T-helper 1 cell treated with Interleukin-12 subunit alpha and Interleukin-12 subunit beta and Interleukin-4 antibody, amounts not matched to agents 30 ng/mL and 1 ng/mL, for 36 hours (primary cell): ENCODE data around the gene RNF31. TPM values are rescaled to one million over a fixed set of nuclear protein-coding genes. Genes with fewer than 3 reads are reported as not detected.
"Not testable (repeated sequence)": the region's sequence is repeated elsewhere in the genome, so short reads cannot be mapped to it uniquely, and the experiment has no call there.

ENCODE experiments used
- intact Hi-C: fragments of 100-400 bp; cut with micrococcal nuclease; formaldehyde crosslinking; loops from one replicate; pipeline ENCODE4 v1.15.1; 2024
- total RNA-seq: library from RNA; stranded (reverse); gene quantifications from 2 replicates; pipeline ENCODE4 v1.2.3, GENCODE V29; 2022

RNF31 gene
- total RNA-seq, 1 donor from 2014 or later: 153 TPM

- intact Hi-C loops: loop anchor here (5.0 kb wide), 1 partner anchor 644 kb away; the partner anchor contains the start of gene ZFHX2
Observed at GRCh38 chr14:24196071-24197055, 49.1 kb downstream of the RNF31 start.

GRCh38 chr14:24197056-24197450 lies 49.8 kb downstream of the RNF31 start:
- intact Hi-C loops: loop anchor here (5.0 kb wide), 1 partner anchor 645 kb away; the partner anchor contains the start of gene ZFHX2

- intact Hi-C loops: loop anchor here (5.0 kb wide), 1 partner anchor 647 kb away; the partner anchor contains the start of gene ZFHX2
Observed at GRCh38 chr14:24198814-24199524, 51.7 kb downstream of the RNF31 start.

GRCh38 chr14:24202538-24202937 lies 55.2 kb downstream of the RNF31 start:
- intact Hi-C loops: not testable (repeated sequence)

GRCh38 chr14:24203249-24203886 lies 56.1 kb downstream of the RNF31 start:
- intact Hi-C loops: not testable (repeated sequence)

GRCh38 chr14:24204163-24205146 lies 57.2 kb downstream of the RNF31 start:
- intact Hi-C loops: no loop called here

GRCh38 chr14:24206260-24207103 lies 59.2 kb downstream of the RNF31 start:
- intact Hi-C loops: no loop called here

GRCh38 chr14:24207104-24207551 lies 59.8 kb downstream of the RNF31 start:
- intact Hi-C loops: no loop called here

GRCh38 chr14:24207625-24208024 lies 60.3 kb downstream of the RNF31 start:
- intact Hi-C loops: no loop called here

Other genes starting within 250 kb of the RNF31 start
- gene DHRS4, start 193.7 kb upstream of the RNF31 start, total RNA-seq: 16.0 and 16.3 TPM in 2 replicates
- 17.6 and 19.0 TPM in 2 replicates for gene DHRS4L2, start 158.6 kb upstream of the RNF31 start, total RNA-seq
- gene CARMIL3, start 95.5 kb upstream of the RNF31 start, total RNA-seq: 2.3 and 3.2 TPM in 2 replicates
- not detected in 2 replicates for gene CPNE6, start 75.9 kb upstream of the RNF31 start, total RNA-seq
- gene PCK2, start 53.2 kb upstream of the RNF31 start, total RNA-seq: 46.1 and 51.2 TPM in 2 replicates
- gene DCAF11, start 32.7 kb upstream of the RNF31 start, total RNA-seq: 81.8 and 89.9 TPM in 2 replicates
- gene NRL, start 32.5 kb upstream of the RNF31 start, total RNA-seq: 2.4 and 2.5 TPM in 2 replicates
- gene FITM1, start 16.8 kb upstream of the RNF31 start, total RNA-seq: 1.1 and 1.7 TPM in 2 replicates
- 545 and 567 TPM in 2 replicates for gene PSME1, start 11.3 kb upstream of the RNF31 start, total RNA-seq
- 17.9 and 18.2 TPM in 2 replicates for gene EMC9, start 5.9 kb upstream of the RNF31 start, total RNA-seq
- 802 and 822 TPM in 2 replicates for gene PSME2, start 888 bp upstream of the RNF31 start, total RNA-seq
- 304 and 321 TPM in 2 replicates for gene IRF9, start 13.8 kb downstream of the RNF31 start, total RNA-seq
- gene REC8, start 24.6 kb downstream of the RNF31 start, total RNA-seq: 72.3 and 78.3 TPM in 2 replicates
- 48.1 and 50.6 TPM in 2 replicates for gene IPO4, start 41.3 kb downstream of the RNF31 start, total RNA-seq
- gene TM9SF1, start 47.9 kb downstream of the RNF31 start, total RNA-seq: 35.8 and 45.3 TPM in 2 replicates
- gene TSSK4, start 58.2 kb downstream of the RNF31 start, total RNA-seq: 0.27 and 0.83 TPM in 2 replicates
- gene CHMP4A, start 66.0 kb downstream of the RNF31 start, total RNA-seq: 96.5 and 104 TPM in 2 replicates
- gene MDP1, start 68.6 kb downstream of the RNF31 start, total RNA-seq: 11.8 and 14.5 TPM in 2 replicates
- gene NEDD8, start 84.9 kb downstream of the RNF31 start, total RNA-seq: 187 and 191 TPM in 2 replicates
- gene GMPR2, start 85.4 kb downstream of the RNF31 start, total RNA-seq: 58.0 and 71.9 TPM in 2 replicates
- 148 and 151 TPM in 2 replicates for gene TINF2, start 95.1 kb downstream of the RNF31 start, total RNA-seq
- gene TGM1, start 115.7 kb downstream of the RNF31 start, total RNA-seq: 6.4 and 6.7 TPM in 2 replicates
- gene RABGGTA, start 124.1 kb downstream of the RNF31 start, total RNA-seq: 51.6 and 55.3 TPM in 2 replicates
- gene DHRS1, start 152.3 kb downstream of the RNF31 start, total RNA-seq: 23.3 and 25.2 TPM in 2 replicates
- gene NOP9, start 152.4 kb downstream of the RNF31 start, total RNA-seq: 40.1 and 42.6 TPM in 2 replicates
- 23.7 and 27.8 TPM in 2 replicates for gene CIDEB, start 160.5 kb downstream of the RNF31 start, total RNA-seq
- gene LTB4R2, start 162.6 kb downstream of the RNF31 start, total RNA-seq: 15.1 and 17.8 TPM in 2 replicates
- gene LTB4R, start 164.0 kb downstream of the RNF31 start, total RNA-seq: 21.6 and 24.2 TPM in 2 replicates
- gene ADCY4, start 187.6 kb downstream of the RNF31 start, total RNA-seq: 4.3 and 5.3 TPM in 2 replicates
- 37.1 and 41.9 TPM in 2 replicates for gene RIPK3, start 192.5 kb downstream of the RNF31 start, total RNA-seq
- 0.59 TPM in 1 of 2 replicates, not detected in the other for gene NFATC4, start 220.7 kb downstream of the RNF31 start, total RNA-seq